ENCODE data around the gene C1QTNF2.

Gene C1QTNF2

DNA sequence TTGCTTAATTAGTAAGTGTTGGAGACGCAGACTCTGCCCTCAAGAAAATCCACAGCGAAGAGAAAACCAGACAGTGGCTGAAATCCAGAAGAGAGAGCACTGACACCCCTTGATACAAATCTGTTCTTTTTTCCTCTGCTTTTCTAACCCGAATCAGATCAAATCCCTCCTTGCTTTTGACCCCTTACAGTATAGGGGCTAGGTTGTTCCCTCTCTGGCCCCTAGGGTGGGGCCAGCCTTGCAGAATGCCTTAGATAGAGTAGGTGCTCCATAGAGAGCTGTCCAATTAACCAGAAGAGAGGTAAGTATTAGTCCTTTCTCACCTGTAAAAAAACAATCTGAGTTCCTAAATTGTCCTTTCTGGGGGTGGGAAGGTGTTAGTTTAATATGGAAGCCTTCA lies 10.1 kb downstream of the C1QTNF2 start:
- no peaks in the 10 kb centered on the region for H3K36me3 ChIP-seq (ENCODE audit: control insufficient read depth, insufficient read depth, low read length)
- H2AFZ ChIP-seq = peak overlapping the region; percentile 29
- H3K4me1 ChIP-seq = no peaks in the 10 kb centered on the region
- H3K9me3 ChIP-seq (ENCODE audit: control insufficient read depth, low read length) = no peaks in the 10 kb centered on the region
- no peaks in the 10 kb centered on the region for H3K79me2 ChIP-seq
- no peak overlapping the region for H3K9ac ChIP-seq
- no peak overlapping the region for H3K27ac ChIP-seq
- no peak overlapping the region for H3K4me3 ChIP-seq (ENCODE audit: low read depth, low read length)
- TF ChIP-seq CTCF (IDR thresholded peaks at IDR 0.05) = no peak
- H3K4me2 ChIP-seq (ENCODE audit: low read length) = no peak overlapping the region
- no peaks in the 10 kb centered on the region for H3K27me3 ChIP-seq (ENCODE audit: control insufficient read depth, insufficient read depth, low read length)

- no peak for TF ChIP-seq CTCF (IDR thresholded peaks at IDR 0.05)
- no peak overlapping the region for H3K4me3 ChIP-seq (ENCODE audit: low read depth, low read length)
- no peaks in the 10 kb centered on the region for H3K9me3 ChIP-seq (ENCODE audit: control insufficient read depth, low read length)
- H3K79me2 ChIP-seq = no peaks in the 10 kb centered on the region
- H3K4me2 ChIP-seq (ENCODE audit: low read length) = no peak overlapping the region
- H3K4me1 ChIP-seq = no peaks in the 10 kb centered on the region
- H3K36me3 ChIP-seq (ENCODE audit: control insufficient read depth, insufficient read depth, low read length) = no peaks in the 10 kb centered on the region
- H3K9ac ChIP-seq = no peak overlapping the region
- no peak overlapping the region for H3K27ac ChIP-seq
- peak overlapping the region; percentile 29 for H2AFZ ChIP-seq
- no peaks in the 10 kb centered on the region for H3K27me3 ChIP-seq (ENCODE audit: control insufficient read depth, insufficient read depth, low read length)
Observed at GRCh38 chr5:160359816-160360215, 10.6 kb downstream of the C1QTNF2 start.

GRCh38 chr5:160359242-160359641 lies 11.2 kb downstream of the C1QTNF2 start:
- H3K9ac ChIP-seq = no peak overlapping the region
- no peak overlapping the region for H3K4me2 ChIP-seq (ENCODE audit: low read length)
- H3K4me1 ChIP-seq = no peaks in the 10 kb centered on the region
- no peaks in the 10 kb centered on the region for H3K36me3 ChIP-seq (ENCODE audit: control insufficient read depth, insufficient read depth, low read length)
- no peaks in the 10 kb centered on the region for H3K9me3 ChIP-seq (ENCODE audit: control insufficient read depth, low read length)
- no peak overlapping the region for H2AFZ ChIP-seq
- no peak for TF ChIP-seq CTCF (IDR thresholded peaks at IDR 0.05)
- H3K4me3 ChIP-seq (ENCODE audit: low read depth, low read length) = no peak overlapping the region
- no peaks in the 10 kb centered on the region for H3K27me3 ChIP-seq (ENCODE audit: control insufficient read depth, insufficient read depth, low read length)
- no peaks in the 10 kb centered on the region for H3K79me2 ChIP-seq
- H3K27ac ChIP-seq = no peak overlapping the region

DNA sequence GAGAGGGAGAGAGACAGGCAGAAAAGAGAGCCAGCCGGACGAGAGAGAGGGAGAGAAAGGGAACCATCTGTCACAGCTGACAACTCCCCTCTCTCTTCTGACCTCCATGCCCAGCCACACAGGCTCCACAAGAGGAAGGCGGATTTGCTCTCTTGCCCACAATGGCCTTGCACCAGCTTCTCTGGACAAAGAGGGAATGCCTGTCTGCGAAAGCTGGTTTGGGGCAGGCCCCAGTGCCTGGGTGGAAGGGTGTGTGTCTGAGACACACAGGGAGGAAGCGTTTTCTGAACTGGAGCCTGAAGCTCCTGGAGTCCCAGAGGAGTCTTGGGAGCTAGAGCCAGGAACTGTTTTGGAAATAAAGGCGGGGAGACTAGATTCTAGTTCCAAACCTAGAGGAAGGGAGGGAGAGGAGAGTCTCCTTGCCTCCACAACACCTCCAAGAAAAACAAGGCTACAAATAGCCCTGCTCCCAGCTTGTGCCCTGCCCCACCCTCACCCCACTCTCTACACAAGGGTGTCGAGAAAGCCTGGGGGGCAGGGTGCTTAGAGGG lies 12.5 kb downstream of the C1QTNF2 start:
- no peak overlapping the region for H3K4me2 ChIP-seq (ENCODE audit: low read length)
- no peaks in the 10 kb centered on the region for H3K27me3 ChIP-seq (ENCODE audit: control insufficient read depth, insufficient read depth, low read length)
- no peaks in the 10 kb centered on the region for H3K9me3 ChIP-seq (ENCODE audit: control insufficient read depth, low read length)
- H3K9ac ChIP-seq = no peak overlapping the region
- no peaks in the 10 kb centered on the region for H3K79me2 ChIP-seq
- TF ChIP-seq CTCF (IDR thresholded peaks at IDR 0.05) = no peak
- H3K27ac ChIP-seq = no peak overlapping the region
- no peaks in the 10 kb centered on the region for H3K4me1 ChIP-seq
- no peak overlapping the region for H3K4me3 ChIP-seq (ENCODE audit: low read depth, low read length)
- H3K36me3 ChIP-seq (ENCODE audit: control insufficient read depth, insufficient read depth, low read length) = no peaks in the 10 kb centered on the region
- no peak overlapping the region for H2AFZ ChIP-seq

DNA sequence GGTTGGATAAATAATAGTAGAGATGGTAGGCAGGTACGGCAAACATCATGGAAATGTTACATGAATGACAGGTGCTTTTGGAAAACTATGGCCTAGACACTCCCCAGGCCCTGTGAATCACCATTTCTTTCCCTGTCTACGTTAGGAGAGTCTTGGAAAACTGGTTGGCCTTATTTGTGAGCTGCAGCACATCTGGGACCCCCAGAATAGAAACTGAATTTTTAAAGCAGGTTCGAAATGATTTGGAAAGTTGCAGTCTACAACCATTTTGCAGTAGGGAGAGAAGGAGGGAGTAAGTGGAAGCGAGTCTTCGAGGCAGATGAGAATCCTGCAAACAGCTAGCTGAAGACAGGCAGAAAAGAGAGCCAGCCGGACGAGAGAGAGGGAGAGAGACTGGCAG lies 13.0 kb downstream of the C1QTNF2 start:
- Histone ChIP-seq H3K4me2 (ENCODE audit: low read length) (no peak overlapping the region), H3K4me1 (no peaks in the 10 kb centered on the region), H2AFZ (no peak overlapping the region), H3K4me3 (ENCODE audit: low read depth, low read length) (no peak overlapping the region), H3K36me3 (ENCODE audit: control insufficient read depth, insufficient read depth, low read length) (no peaks in the 10 kb centered on the region), H3K79me2 (no peaks in the 10 kb centered on the region), H3K27ac (no peak overlapping the region), H3K9me3 (ENCODE audit: control insufficient read depth, low read length) (no peaks in the 10 kb centered on the region), H3K27me3 (ENCODE audit: control insufficient read depth, insufficient read depth, low read length) (no peaks in the 10 kb centered on the region), H3K9ac (no peak overlapping the region)
- TF ChIP-seq CTCF (IDR thresholded peaks at IDR 0.05) = no peak

Measured in parathyroid adenoma (tissue), 2 donors.